Dermis microvascular lymphatic vessel endothelial cell (primary cell): ENCODE results near the gene MYBPHL. TPM values are rescaled to one million over a fixed set of nuclear protein-coding genes. Genes with fewer than 3 reads are reported as not detected.

Source experiments
- DNase-seq, 2 donors: peaks; one replicate each; pipeline versions ENCODE4 v3.0.0 to v3.0.0-alpha.2; 2010; ENCODE audit warnings: low read depth in 2 of 2
- total RNA-seq: library from RNA; depleted of rRNA; stranded (reverse); fragments of >200 nt; gene quantifications from 2 replicates; pipeline ENCODE4 v1.2.1, GENCODE V29; 2014

MYBPHL gene
- not detected in 2 replicates for total RNA-seq

DNA sequence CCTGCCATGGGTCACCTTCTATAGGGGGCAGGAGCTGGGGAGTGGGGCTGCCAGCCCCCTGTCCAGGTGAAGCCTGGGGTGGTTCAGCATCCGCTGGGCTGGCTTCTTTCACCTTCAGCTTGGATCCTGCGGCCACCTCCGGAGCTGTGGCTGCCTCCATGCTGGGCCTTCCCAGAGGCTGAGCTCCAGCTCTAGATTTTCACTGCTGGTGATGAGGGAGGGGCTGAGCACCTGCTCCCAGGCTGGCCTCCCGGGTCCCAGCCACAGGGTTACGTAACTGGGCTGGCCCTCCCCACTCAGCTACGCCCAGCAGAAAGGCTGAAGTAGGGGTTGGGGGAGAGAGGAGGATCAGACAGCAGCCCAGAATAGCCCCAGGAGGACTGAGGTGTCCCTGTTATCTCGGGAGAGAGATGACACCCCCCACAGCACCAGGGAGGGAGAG lies at the start of gene MYBPHL:
Gene MYBPHL (minus strand): TSS at position 180 of the 442 bp plus-strand sequence. CDS start 20 bp downstream, at position 160.
- DNase-seq: no peak

DNA sequence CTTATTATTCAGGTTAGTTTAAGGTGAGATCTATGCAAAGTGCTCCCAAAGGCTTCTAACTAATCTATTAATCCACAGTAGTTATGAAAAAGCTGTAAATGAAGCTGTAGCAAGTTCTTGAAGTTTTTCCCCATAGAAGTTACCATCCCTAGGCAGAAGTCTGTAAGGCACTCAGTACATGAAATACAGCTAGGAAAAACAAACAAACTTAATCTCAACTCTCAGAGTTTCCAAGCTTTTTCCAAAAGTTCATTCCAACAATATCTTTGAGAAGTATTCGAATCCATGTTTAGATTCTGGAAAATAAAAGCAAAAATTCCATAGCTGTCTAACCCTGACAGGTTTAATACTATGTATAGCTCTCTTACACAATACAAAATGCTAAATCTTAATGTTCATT lies 49.7 kb upstream of the MYBPHL start:
- DNase-seq: no peak

GRCh38 chr1:109354929-109355328 lies 48.1 kb upstream of the MYBPHL start:
- DNase-seq: no peak

DNA sequence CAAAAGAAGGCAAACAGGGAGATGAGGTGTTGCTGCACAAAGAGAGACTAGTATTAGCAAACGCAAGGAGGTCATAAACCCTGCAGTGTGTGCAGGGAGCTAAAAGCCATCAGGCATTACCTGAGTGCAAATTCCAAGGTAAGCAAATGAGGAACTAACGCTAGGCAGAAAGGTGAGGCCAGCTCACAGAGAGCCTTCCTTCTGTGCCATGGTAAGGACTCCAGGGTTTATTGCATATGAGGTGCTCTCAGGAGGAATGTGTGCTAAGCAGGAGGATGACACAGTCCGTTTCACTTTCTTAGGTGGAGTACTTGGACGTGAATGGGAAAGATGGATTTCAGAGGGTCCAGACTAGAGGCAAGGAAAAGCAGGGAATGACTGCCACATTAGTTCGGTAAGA lies 44.6 kb upstream of the MYBPHL start:
- DNase-seq: no peak

GRCh38 chr1:109350655-109351054 lies 43.8 kb upstream of the MYBPHL start:
- no peak for DNase-seq

GRCh38 chr1:109350182-109350581 lies 43.4 kb upstream of the MYBPHL start:
- DNase-seq: no peak

GRCh38 chr1:109347511-109347910 lies 40.7 kb upstream of the MYBPHL start:
- no peak for DNase-seq

- DNase-seq: peak in 1 of 2 donors; percentile 7
Observed at GRCh38 chr1:109341944-109342930, 35.4 kb upstream of the MYBPHL start.

DNA sequence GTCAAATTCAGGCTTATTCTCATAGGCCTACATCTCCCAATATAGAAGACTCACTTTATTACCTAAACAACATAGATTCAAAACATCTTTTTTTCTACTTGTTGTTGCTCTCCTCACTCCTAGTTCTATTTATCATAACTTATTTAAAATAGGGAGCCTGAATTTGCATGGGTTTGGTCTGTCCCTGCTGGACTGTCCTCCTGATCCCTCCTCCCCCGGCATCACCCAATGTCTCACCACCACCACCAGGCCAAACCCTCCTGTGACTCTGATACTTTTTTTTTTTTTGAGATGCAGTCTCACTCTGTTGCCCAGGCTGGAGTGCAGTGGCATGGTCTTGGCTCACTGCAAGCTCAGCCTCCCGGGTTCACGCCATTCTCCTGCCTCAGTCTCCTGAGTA lies 31.8 kb upstream of the MYBPHL start:
- no peak for DNase-seq

- no peak for DNase-seq
Observed at GRCh38 chr1:109338091-109338490, 31.3 kb upstream of the MYBPHL start.

GRCh38 chr1:109335091-109335490 lies 28.3 kb upstream of the MYBPHL start:
- DNase-seq: no peak

DNA sequence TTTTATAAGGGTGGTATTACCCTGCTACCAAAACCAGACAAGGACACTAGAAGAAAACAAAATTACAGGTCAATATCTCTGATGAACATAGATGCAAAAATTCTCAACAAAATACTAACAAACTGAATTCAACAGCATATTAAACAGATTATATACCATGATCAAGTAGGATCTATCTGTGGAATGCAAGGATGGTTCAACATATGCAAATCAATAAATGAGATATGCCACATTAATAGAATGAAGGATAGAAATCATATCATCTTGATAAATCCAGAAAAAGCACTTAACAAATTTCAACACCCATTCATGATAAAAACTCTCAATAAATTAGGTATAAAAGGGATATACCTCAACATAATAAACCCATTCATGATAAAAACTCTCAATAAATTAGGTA lies 24.3 kb upstream of the MYBPHL start:
- DNase-seq: no peak

GRCh38 chr1:109327285-109327684 lies 20.5 kb upstream of the MYBPHL start:
- no peak for DNase-seq

DNA sequence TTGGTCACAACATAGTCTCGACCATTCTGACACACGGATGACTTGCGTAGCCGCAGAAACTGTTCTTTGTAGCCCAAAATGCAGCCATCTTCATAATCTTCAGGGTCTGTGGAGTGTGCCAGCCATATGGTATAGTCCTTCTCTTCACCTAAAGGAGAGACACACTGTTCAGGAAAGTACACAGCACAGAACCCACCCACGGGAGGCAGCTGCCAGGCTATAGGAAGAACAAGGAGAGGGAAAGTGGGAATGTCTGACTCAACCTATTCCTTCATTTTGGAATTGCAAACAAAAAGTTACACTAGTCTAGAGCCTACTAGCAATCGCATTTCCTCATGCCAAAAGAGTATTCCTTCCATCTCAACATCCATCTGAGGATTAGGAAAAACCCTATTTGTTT lies 16.2 kb upstream of the MYBPHL start:
- no peak for DNase-seq

- no peak for DNase-seq
Observed at GRCh38 chr1:109319114-109319513, 12.3 kb upstream of the MYBPHL start.

GRCh38 chr1:109316506-109316905 lies 9.7 kb upstream of the MYBPHL start:
- DNase-seq: no peak

DNA sequence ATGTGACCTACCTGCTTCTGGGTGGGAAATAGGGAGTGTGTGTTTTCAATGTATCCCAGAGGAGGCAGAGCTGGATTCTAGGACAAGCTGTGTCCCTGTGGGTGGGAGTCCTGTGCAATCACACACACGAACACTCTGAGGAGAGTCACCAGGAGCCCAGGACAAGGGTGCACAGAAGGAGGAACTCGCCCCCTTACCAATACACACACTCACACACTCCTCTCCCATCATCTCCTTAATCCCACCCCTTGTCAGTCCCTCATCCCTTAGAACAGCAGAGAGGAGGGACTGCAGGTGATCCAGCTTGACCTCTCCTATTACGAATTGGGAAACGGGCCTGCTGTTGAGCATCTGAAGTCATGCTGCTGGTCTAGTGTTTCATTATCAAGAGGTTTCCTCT lies 8.5 kb upstream of the MYBPHL start:
- no peak for DNase-seq

DNA sequence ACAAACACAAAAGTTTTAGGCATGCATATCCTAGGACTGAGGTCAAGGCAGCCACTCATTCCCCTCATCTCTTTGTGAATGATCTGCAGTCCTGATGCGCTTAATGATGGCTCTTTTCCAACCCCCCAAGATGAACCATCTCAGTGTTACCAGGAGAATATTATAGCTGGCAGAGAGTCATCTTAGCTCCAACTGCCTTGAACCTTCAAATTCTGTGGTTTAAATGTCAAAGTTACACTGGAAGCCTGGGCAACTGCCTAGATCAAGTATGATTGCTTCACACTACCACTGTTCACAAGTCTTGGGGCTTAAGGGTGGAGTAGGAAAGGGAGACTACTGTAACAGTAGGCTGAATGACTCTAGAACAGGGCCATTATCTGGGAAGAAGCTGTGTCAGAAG lies 8.0 kb upstream of the MYBPHL start:
- DNase-seq: no peak

DNA sequence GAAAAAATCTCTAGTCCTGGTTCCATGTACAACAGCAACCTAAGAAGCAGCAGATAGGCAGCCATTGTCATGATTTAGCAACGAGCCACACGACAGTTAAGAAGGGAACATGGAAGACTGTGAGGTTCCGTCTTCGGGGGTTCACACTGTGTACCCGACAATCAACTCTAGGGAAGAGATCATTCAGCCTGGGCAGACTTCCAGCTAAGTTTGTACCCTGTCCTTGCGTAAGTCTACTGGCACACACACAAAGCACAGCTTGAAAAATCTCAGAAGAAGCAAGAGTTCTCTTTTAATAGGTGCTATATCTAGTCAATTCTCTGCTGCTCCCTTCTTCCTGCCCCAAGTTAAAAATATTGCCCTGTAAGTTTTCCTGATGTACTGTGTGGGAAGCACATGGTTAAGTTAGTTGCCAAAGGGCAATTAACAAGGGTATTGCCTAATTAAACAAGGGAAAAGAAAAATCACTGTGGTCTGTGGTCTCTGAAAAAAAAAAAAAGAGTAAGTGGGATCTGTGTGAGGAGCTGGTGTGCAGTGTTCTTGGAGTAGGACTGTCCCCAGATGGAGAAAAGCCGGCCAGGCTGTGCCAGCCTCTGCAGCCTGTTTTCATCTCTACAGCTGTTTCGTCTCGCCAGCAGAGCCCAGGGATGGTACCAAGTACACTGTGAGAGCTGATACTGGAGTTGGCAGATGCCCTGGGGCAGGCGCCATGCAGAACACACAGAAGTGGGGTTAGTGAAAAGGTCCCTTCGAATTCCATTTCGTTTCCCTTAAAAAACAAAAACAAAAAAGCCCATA lies 6.4 kb upstream of the MYBPHL start:
- no peak for DNase-seq

GRCh38 chr1:109312246-109312645 lies 5.4 kb upstream of the MYBPHL start:
- DNase-seq: no peak

- DNase-seq: no peak
Observed at GRCh38 chr1:109309347-109309746, 2.5 kb upstream of the MYBPHL start.

DNA sequence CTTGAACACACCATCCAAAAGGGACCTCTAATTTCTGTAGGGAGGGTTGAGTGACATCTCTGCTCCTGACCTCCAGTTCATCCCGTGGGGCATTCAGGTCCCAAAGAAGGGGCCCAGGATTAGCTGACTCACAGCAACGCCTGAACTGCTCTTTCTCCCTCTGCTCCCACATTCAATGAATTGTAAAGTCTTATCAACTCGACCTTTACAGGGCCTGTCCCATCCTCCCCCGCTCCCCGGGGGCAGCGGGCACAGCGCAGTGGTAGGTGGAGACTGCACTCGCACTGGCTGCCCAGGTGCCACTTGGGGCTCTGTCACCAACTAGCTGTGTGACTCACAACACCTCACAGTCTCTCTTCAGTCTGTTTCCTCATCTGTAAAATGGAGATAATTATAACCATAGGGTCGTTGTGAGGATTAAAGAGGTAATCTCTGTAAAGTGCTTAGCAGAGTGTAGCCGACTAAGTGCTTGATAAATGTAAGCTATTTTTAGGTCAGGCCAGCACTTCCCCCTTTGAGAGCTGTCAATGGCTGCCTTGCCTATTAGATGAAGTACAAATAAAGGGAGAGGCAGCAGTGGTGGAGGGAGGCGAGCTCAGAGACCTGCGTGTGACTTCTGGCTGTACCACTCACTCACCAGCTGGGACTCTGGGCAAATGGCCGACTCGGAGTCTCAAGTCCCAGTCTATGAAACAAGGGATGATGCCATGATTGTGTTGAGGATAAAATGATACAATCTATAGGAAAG lies 637 bp upstream of the MYBPHL start:
- no peak for DNase-seq
